MV-4-11 (cell line): ENCODE measurements around the gene ANKRD13B.

Experiments
- DNase-seq: peaks from one replicate; lab custom pipeline; 2025; lab: John Stamatoyannopoulos, UW

ANKRD13B gene

GRCh38 chr17:29581583-29582253 lies 11.2 kb upstream of the ANKRD13B start:
- no peak for DNase-seq

DNA sequence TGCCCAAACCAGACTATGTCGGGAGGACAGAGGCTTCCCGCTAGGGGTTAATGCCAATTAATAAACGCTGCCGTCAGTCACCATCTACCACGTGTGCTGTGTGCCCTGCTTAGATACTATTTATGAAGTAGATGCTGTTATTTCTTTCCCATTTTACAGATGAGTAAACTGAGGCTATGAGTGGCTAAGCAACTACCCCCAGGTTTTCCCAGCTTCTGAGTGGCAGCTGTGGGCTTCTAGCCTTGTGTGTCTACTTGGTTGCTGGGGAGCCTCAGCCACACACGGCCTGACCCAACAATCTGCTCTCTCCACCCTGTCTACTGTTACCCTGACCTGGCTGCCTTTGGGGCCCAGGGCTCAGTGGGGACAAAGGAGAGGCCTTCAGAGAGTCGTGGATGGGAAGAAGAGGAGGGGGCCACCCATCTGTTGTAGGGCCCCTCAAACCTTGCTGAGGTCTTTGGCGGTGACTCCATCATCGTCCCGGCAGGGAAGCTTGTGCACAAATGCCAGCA lies 10.6 kb upstream of the ANKRD13B start:
- no peak for DNase-seq

GRCh38 chr17:29582772-29583171 lies 10.2 kb upstream of the ANKRD13B start:
- DNase-seq: no peak

GRCh38 chr17:29583324-29584248 lies 9.3 kb upstream of the ANKRD13B start:
- DNase-seq: no peak

- DNase-seq: no peak
Observed at GRCh38 chr17:29584452-29585079, 8.4 kb upstream of the ANKRD13B start.

GRCh38 chr17:29585080-29585751 lies 7.7 kb upstream of the ANKRD13B start:
- no peak for DNase-seq

GRCh38 chr17:29586676-29587469 lies 6.1 kb upstream of the ANKRD13B start:
- DNase-seq: no peak

- no peak for DNase-seq
Observed at GRCh38 chr17:29587591-29587990, 5.3 kb upstream of the ANKRD13B start.

DNA sequence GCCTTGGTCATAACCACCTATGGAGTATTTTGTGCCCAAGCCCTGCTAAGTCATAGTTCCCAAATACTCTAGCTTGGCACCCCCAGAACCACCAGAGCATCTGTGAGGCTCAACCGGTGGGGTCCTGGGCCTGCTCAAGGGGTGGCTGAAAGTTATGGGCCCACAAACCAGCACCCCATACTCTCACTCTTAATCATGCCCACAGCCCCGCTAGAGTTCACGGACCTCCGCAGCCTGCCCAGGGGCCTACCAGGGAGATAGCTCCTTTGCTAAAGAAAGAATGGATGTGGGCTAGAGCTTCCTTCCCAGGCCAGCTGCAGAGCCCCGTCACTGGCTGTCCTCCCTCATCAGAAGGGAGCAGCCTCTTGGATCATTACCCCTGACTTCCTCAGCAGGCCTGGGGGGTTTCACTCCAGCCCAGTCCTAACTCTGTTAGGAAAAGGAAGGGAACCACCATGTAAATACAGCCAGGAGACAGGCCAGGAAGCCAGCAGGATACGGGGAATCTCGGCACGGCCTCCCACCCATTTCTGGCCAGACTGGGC lies 4.8 kb upstream of the ANKRD13B start:
- no peak for DNase-seq

GRCh38 chr17:29588562-29589411 lies 4.1 kb upstream of the ANKRD13B start:
- DNase-seq: no peak

GRCh38 chr17:29589524-29590410 lies 3.2 kb upstream of the ANKRD13B start, which contains the start of gene GIT1:
Gene GIT1 (minus strand): TSS chr17:29589648. CDS start chr17:29589378, 270 bp downstream.
- peak; percentile 73 for DNase-seq

GRCh38 chr17:29590411-29591145 lies 2.4 kb upstream of the ANKRD13B start:
- no peak for DNase-seq

DNA sequence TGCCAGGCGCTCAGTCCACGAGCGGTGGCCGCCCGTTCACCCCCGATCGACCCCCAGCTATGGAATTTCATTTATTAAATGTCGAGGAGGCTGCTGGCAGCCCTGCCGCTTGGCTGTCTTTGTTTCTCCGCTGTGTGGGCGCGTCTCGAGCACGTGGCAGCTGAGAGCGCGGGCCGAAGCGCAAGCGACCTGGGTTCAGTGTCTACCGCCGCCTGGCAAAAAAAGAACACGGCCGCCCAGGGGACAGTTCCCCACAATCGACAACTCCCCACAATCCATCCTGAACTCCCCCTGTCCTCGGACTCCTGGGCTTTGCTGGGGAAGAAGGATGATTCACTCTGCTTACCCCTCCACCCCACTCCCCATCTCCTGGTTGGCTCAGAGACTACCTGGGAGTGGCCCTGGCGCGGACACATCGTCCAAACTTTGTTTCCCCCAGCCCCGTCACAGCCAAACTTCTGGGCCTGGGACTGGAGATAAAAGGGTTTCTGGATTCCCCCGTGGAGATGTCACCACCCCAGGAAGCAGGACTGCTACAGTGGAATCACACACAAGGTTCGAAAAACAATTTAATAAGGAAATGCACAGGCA lies 1.7 kb upstream of the ANKRD13B start:
- no peak for DNase-seq

- DNase-seq: peak; percentile 72
Observed at GRCh38 chr17:29591737-29592608, 959 bp upstream of the ANKRD13B start.

DNA sequence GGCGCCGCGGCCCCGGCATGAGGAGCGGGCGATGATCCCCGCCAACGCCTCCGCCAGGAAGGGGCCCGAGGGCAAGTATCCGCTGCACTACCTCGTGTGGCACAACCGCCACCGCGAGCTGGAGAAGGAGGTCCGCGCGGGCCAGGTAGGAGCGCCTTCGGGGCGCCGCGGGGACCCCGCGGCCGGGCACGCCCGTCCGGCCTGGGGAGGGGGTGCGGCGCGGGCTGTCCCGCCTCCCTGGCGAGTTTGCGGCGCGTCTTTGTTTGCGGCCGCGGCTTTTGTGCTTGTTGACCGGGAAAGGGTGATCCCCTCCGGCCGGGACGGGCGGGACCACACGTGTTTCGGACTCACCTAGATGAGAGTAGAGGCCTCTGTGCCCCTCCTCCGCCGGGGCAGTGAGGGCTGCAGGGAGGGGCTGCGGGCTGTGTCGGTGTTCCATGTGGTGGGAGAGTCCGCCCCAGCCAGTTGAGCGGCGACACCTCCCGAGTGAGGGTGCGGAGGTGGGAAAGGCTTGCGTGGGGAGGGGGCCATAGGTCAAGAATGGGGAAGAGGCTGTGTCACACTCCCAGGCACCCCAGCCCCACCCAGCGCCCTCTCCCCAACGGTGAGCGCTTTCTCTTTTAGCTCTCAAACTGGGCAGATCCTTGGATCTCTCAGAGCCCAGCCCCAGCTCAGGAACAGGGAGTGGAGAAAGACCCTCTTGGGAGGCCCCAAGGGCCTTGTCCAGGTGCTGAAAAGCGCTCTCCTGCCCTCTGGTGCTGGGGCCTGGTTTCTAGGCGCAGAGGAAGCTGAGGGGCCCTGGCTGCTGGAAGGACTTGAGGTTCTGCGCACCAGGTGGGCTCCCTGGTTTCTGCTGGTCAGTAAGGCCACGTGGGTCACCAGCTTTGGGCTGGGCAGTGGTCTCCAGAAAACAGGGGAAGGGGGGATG lies 923 bp downstream of the ANKRD13B start:
- DNase-seq: peak; percentile 22
